ENCODE measurements around the gene SCGB3A1.

GRCh38 chr5:180601591-180602480, 10.5 kb upstream of the SCGB3A1 start:
- TF ChIP-seq CTCF (conservative IDR thresholded peaks at IDR 0.05) = no peak
- TF ChIP-seq ZFX (IDR thresholded peaks at IDR 0.05) = no peak

Measured in C4-2B (cell line).